HEK293 (cell line): ENCODE results near the gene AFF2.

Experiments
- SCRT2 ChIP-seq: fragments of 450-650 bp; formaldehyde crosslinking; IDR thresholded peaks from 2 replicates; pipeline ENCODE4 v1.5.1; 2016; ENCODE audit warnings: missing biosample characterization, missing genetic modification characterization
- TCF7L2 ChIP-seq: IDR thresholded peaks from 2 replicates; pipeline ENCODE4 v1.6.1; 2011; ENCODE audit warnings: low read depth, mild to moderate bottlenecking, inconsistent platforms, low read length, moderate library complexity, borderline replicate concordance
- ZBTB1 ChIP-seq: fragments of 450-650 bp; formaldehyde crosslinking; IDR thresholded peaks from 2 replicates; pipeline ENCODE4 v1.5.1; 2016; ENCODE audit warnings: missing biosample characterization, missing genetic modification characterization
- ZNF121 ChIP-seq: fragments of 450-650 bp; formaldehyde crosslinking; IDR thresholded peaks from 2 replicates; pipeline ENCODE4 v1.5.1; 2016; ENCODE audit warnings: missing biosample characterization, missing genetic modification characterization
- ZNF274 ChIP-seq, 2 experiments: fragments of 200-500 bp in 1 of 2; fragments of 450-650 bp in 1 of 2; sonication (Bioruptor generic) in 1 of 2; formaldehyde crosslinking in 1 of 2; IDR thresholded peaks; 2 replicates each; pipeline versions ENCODE4 v1.5.1 to v1.6.1; 2014 to 2016; ENCODE audit warnings: borderline replicate concordance in 1 of 2, inconsistent platforms in 1 of 2, low read length in 1 of 2, missing biosample characterization in 1 of 2, missing genetic modification characterization in 1 of 2
- ZNF416 ChIP-seq: fragments of 450-650 bp; formaldehyde crosslinking; IDR thresholded peaks from 2 replicates; pipeline ENCODE4 v1.5.1; 2016; ENCODE audit warnings: missing biosample characterization, missing genetic modification characterization
- ZNF558 ChIP-seq: fragments of 450-650 bp; formaldehyde crosslinking; IDR thresholded peaks from 2 replicates; pipeline ENCODE4 v1.5.1; 2016; ENCODE audit warnings: missing biosample characterization, missing genetic modification characterization
- TF ChIP-seq, protein P1 (sequence below): fragments of 450-650 bp; formaldehyde crosslinking; IDR thresholded peaks from 2 replicates; pipeline ENCODE4 v1.5.1; 2016; ENCODE audit warnings: missing biosample characterization, missing genetic modification characterization
- TF ChIP-seq, protein P2 (sequence below): fragments of 450-650 bp; formaldehyde crosslinking; IDR thresholded peaks from 2 replicates; pipeline ENCODE4 v1.5.1; 2016; ENCODE audit warnings: missing biosample characterization, missing genetic modification characterization, low read depth

DNA sequence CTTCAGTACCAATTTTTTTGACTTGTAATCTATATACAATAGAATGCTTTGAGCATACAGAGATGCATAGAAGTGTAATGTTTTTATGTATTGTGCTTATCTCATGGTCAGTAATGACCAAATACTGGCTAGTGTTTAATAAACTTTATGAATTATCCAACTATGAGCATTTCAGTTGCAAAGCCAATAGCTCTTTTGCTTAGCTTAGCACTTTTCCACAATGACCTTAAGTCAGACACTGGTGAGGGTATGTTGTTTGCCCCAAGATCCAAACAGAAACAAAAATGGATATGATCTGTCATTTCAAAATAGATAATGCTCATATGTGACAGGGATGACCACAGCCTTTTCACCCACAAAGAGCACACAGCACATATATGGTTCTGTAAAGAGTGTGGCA is 393.0 kb downstream of the AFF2 start:
- TF ChIP-seq, protein P1, sequence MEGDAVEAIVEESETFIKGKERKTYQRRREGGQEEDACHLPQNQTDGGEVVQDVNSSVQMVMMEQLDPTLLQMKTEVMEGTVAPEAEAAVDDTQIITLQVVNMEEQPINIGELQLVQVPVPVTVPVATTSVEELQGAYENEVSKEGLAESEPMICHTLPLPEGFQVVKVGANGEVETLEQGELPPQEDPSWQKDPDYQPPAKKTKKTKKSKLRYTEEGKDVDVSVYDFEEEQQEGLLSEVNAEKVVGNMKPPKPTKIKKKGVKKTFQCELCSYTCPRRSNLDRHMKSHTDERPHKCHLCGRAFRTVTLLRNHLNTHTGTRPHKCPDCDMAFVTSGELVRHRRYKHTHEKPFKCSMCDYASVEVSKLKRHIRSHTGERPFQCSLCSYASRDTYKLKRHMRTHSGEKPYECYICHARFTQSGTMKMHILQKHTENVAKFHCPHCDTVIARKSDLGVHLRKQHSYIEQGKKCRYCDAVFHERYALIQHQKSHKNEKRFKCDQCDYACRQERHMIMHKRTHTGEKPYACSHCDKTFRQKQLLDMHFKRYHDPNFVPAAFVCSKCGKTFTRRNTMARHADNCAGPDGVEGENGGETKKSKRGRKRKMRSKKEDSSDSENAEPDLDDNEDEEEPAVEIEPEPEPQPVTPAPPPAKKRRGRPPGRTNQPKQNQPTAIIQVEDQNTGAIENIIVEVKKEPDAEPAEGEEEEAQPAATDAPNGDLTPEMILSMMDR, result no peak
- TF ChIP-seq, protein P2, sequence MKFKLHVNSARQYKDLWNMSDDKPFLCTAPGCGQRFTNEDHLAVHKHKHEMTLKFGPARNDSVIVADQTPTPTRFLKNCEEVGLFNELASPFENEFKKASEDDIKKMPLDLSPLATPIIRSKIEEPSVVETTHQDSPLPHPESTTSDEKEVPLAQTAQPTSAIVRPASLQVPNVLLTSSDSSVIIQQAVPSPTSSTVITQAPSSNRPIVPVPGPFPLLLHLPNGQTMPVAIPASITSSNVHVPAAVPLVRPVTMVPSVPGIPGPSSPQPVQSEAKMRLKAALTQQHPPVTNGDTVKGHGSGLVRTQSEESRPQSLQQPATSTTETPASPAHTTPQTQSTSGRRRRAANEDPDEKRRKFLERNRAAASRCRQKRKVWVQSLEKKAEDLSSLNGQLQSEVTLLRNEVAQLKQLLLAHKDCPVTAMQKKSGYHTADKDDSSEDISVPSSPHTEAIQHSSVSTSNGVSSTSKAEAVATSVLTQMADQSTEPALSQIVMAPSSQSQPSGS (tag by site-specific recombination), result no peak
- TF ChIP-seq ZNF121 (tag by site-specific recombination), result no peak
- no peak for TF ChIP-seq ZNF558
- TF ChIP-seq TCF7L2, result no peak
- no peak for TF ChIP-seq ZNF274 (IDR thresholded peaks at IDR 0.05; ENCODE audit: low read length)
- no peak for TF ChIP-seq ZNF274 (tag by site-specific recombination; IDR thresholded peaks at IDR 0.05; ENCODE audit: borderline replicate concordance)
- TF ChIP-seq ZNF416, result no peak
- no peak for TF ChIP-seq SCRT2 (tag by site-specific recombination)
- no peak for TF ChIP-seq ZBTB1 (tag by site-specific recombination)
